ENCODE results near the gene GZF1. TPM values are rescaled to one million over a fixed set of nuclear protein-coding genes. Genes with fewer than 3 reads are reported as not detected.

Gene GZF1
- total RNA-seq, 6 experiments from 2014 or later: 3.5 to 9.6 (median 6.1) TPM

DNA sequence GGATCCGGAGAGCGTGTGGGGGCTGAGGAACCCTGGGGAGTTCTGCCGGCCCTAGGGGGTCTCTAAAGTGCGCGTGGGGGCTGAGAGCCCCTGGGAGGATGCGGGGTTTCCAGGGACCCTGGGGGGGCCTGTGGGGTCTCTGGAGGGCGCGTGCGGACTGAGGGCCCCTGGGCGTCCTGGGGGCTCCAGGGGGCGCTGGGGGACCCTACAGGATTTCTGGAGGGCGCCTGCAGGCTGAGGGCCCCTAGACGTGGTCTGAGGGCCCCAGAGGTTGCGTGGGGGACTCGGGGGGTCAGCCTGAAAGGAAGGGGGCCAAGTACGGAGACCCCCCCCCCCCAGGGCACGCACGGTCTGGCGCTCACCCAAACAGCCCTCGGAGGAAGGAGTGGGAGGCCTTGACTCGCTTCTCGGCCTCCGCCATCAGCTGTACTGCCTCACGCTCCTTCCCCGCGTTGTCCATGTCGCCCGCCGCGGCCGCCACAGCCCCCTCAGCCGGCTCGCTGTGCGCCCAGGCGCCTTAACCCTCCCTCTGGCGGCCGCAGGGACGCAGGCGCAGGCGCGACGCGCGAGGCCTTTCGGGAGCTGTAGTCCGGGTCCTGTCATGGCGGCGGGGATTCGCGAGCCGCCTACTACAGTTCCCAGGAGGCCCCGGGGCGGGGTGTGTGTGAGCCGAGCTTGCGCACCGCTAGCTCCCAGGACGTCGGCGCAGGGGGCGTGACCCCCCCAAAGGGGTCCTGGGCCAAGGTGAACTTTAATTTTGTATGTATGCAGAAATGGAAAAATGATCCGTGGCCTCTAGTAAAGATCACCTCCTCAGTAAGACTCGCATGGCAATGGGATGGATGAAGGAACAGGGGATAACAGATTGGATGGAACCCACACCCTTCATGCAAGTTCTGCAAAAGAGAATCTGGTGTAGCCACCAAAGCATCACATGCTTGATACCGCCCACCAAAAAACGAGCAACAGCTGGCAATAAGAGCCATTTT, 59.3 kb downstream of the GZF1 start, which contains the start of gene NAPB:
TSS of gene NAPB (minus strand) at position 546 of the 989 bp plus-strand sequence. CDS start at position 460, 86 bp downstream.
- peak; percentile 99 for ATAC-seq
- peak; percentile 96 to 97 (median 97) for DNase-seq
- 4% methylated on average over 4 of the region's 64 CpGs for WGBS (ENCODE audit: insufficient coverage, low coverage, low lambda C conversion rate, missing lambda C conversion rate)
- Histone ChIP-seq H3K4me1 (peaks cover 0 to 8% (median 3%) of the 10 kb centered on the region in 4 donors), H3K9me3 (no peaks in the 10 kb centered on the region), H3K36me3 (no peaks in the 10 kb centered on the region), H3K27ac (peak within 1 kb of the TSS; percentile 78 to 92 (median 85)), H3K4me3 (peak within 1 kb of the TSS; percentile 77 to 94 (median 93)), H3K27me3 (no peaks in the 10 kb centered on the region)
- TF ChIP-seq, protein P1, sequence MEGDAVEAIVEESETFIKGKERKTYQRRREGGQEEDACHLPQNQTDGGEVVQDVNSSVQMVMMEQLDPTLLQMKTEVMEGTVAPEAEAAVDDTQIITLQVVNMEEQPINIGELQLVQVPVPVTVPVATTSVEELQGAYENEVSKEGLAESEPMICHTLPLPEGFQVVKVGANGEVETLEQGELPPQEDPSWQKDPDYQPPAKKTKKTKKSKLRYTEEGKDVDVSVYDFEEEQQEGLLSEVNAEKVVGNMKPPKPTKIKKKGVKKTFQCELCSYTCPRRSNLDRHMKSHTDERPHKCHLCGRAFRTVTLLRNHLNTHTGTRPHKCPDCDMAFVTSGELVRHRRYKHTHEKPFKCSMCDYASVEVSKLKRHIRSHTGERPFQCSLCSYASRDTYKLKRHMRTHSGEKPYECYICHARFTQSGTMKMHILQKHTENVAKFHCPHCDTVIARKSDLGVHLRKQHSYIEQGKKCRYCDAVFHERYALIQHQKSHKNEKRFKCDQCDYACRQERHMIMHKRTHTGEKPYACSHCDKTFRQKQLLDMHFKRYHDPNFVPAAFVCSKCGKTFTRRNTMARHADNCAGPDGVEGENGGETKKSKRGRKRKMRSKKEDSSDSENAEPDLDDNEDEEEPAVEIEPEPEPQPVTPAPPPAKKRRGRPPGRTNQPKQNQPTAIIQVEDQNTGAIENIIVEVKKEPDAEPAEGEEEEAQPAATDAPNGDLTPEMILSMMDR (IDR thresholded peaks at IDR 0.05): peak; percentile 42 to 77 (median 56)
- peak; percentile 82 for TF ChIP-seq POLR2A (IDR thresholded peaks at IDR 0.05)
- intact Hi-C loops (cut with DNase I): no loop called here

Small RNA genes lying within 50 kb of the gene (small RNA-seq; reads per million reads assigned to genes)
- 0 reads per million in 2 experiments for gene RNA5SP479

Other genes with a start within 250 kb of the GZF1 start
- gene NXT1, start 11.4 kb upstream of the GZF1 start, total RNA-seq: 10 to 100 TPM in 2 of 6 experiments, 1 to 10 TPM in 4; 3.8 to 11.2 (median 6.1) TPM
- gene NAPB, start 59.3 kb downstream of the GZF1 start, total RNA-seq: 1 to 10 TPM; 3.2 to 5.8 (median 4.9) TPM
- gene CSTL1, start 77.5 kb downstream of the GZF1 start, total RNA-seq: not detected
- gene CST11, start 90.7 kb downstream of the GZF1 start, total RNA-seq: not detected
- gene CST8, start 128.9 kb downstream of the GZF1 start, total RNA-seq: not detected
- gene CST9L, start 206.3 kb downstream of the GZF1 start, total RNA-seq: not detected
- not detected for gene CST9, start 243.7 kb downstream of the GZF1 start, total RNA-seq

All from right lobe of liver (tissue), 6 donors.